Bone marrow (tissue), 2 donors: Measurements from ENCODE around the gene MEAF6.
"Not testable (repeated sequence)": the region's sequence is repeated elsewhere in the genome, so short reads cannot be mapped to it uniquely, and the experiment has no call there.

Experiments
- DNase-seq, 2 donors: peaks; one replicate each; lab custom pipeline; 2025; lab: John Stamatoyannopoulos, UW

The MEAF6 gene

GRCh38 chr1:37514350-37515184 lies at the start of gene MEAF6:
Gene MEAF6 (minus strand): TSS chr1:37514766. CDS start chr1:37514746, 20 bp downstream.
- peak; percentile 56 to 71 for DNase-seq

- DNase-seq = no peak
Observed at GRCh38 chr1:37562984-37563383, 48.4 kb upstream of the MEAF6 start.

GRCh38 chr1:37561133-37562132 lies 46.9 kb upstream of the MEAF6 start:
- DNase-seq = no peak

- no peak for DNase-seq
Observed at GRCh38 chr1:37560401-37561132, 46.0 kb upstream of the MEAF6 start.

- not testable (repeated sequence) for DNase-seq
Observed at GRCh38 chr1:37559957-37560379, 45.4 kb upstream of the MEAF6 start.

- no peak for DNase-seq
Observed at GRCh38 chr1:37559080-37559479, 44.5 kb upstream of the MEAF6 start.

GRCh38 chr1:37558411-37558810 lies 43.8 kb upstream of the MEAF6 start:
- DNase-seq = no peak

GRCh38 chr1:37557402-37557801 lies 42.8 kb upstream of the MEAF6 start:
- DNase-seq = no peak

GRCh38 chr1:37556712-37557196 lies 42.2 kb upstream of the MEAF6 start, which contains the start of gene DNALI1:
Gene DNALI1 (plus strand): TSS chr1:37556940. CDS start chr1:37556995, 55 bp downstream.
- DNase-seq = no peak

GRCh38 chr1:37553927-37554808 lies 39.6 kb upstream of the MEAF6 start, which contains the start of gene SNIP1:
Gene SNIP1 (minus strand): TSS chr1:37554293. CDS start chr1:37554229, 64 bp downstream.
- DNase-seq = peak; percentile 55 to 81

- DNase-seq = no peak
Observed at GRCh38 chr1:37553598-37553926, 39.0 kb upstream of the MEAF6 start.

- DNase-seq = no peak
Observed at GRCh38 chr1:37549341-37549740, 34.8 kb upstream of the MEAF6 start.

GRCh38 chr1:37545019-37545418 lies 30.5 kb upstream of the MEAF6 start:
- DNase-seq = no peak

GRCh38 chr1:37544530-37544929 lies 30.0 kb upstream of the MEAF6 start:
- DNase-seq = no peak

- DNase-seq = no peak
Observed at GRCh38 chr1:37540036-37540785, 25.6 kb upstream of the MEAF6 start.

GRCh38 chr1:37539154-37539553 lies 24.6 kb upstream of the MEAF6 start:
- DNase-seq = not testable (repeated sequence)

- no peak for DNase-seq
Observed at GRCh38 chr1:37537378-37537777, 22.8 kb upstream of the MEAF6 start.

- no peak for DNase-seq
Observed at GRCh38 chr1:37533317-37534093, 18.9 kb upstream of the MEAF6 start.
